GM12872 (cell line): ENCODE measurements around the gene GPX2.

Source experiments
- CTCF ChIP-seq: IDR thresholded peaks from 3 replicates; pipeline ENCODE4 v1.5.1; 2011; ENCODE audit warnings: low read depth, mild to moderate bottlenecking, low read length, moderate library complexity; ENCODE audit not compliant: insufficient read depth

GPX2 gene

GRCh38 chr14:64927031-64927430 lies 15.5 kb downstream of the GPX2 start:
- no peak for TF ChIP-seq CTCF

- no peak for TF ChIP-seq CTCF
These were observed 16.0 kb downstream of the GPX2 start for GRCh38 chr14:64926398-64926995.

GRCh38 chr14:64923015-64923414 lies 19.5 kb downstream of the GPX2 start:
- no peak for TF ChIP-seq CTCF

- no peak for TF ChIP-seq CTCF
These were observed 22.1 kb downstream of the GPX2 start for GRCh38 chr14:64920465-64920864.

- no peak for TF ChIP-seq CTCF
These were observed 22.9 kb downstream of the GPX2 start for GRCh38 chr14:64919618-64920017.

- TF ChIP-seq CTCF = no peak
These were observed 23.3 kb downstream of the GPX2 start for GRCh38 chr14:64919215-64919614.

GRCh38 chr14:64918216-64918615 lies 24.3 kb downstream of the GPX2 start:
- TF ChIP-seq CTCF = no peak
